ENCODE data around the gene RNF148.
A peak's percentile ranks its signal among the peaks of the same experiment; 100 is the strongest.

The RNF148 gene, protein sequence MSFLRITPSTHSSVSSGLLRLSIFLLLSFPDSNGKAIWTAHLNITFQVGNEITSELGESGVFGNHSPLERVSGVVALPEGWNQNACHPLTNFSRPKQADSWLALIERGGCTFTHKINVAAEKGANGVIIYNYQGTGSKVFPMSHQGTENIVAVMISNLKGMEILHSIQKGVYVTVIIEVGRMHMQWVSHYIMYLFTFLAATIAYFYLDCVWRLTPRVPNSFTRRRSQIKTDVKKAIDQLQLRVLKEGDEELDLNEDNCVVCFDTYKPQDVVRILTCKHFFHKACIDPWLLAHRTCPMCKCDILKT

DNA sequence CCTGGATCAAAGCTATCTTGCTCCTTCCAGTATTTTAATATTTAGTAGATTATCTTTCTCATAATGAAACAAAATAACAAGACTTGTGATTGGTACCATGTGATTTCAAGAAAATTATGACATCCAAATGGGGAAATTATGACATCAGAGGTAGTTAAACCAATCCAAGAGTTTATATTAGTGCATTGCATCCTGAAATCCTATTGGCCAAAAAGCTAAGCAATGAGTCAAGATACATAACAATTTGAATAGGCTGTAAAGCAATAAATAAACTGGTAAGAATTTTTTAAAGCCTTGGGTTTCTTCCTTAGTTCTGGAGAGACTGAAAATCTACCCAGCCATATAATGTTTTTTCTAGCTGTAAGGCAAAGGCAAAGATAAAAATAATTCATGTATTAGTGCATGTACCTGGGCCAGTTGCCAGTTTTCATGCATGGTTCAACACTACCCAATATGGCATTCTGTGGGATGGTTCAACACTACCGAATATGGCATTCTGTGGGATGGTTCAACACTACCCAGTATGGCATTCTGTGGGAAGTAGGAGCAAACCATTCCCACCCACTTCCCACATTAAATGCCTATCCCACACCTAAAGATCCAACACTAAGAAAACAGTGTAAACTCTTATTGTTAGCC lies at the start of gene RNF148:
TSS of gene RNF148 (minus strand) at position 51 of the 639 bp plus-strand sequence. CDS start 172 bp downstream, outside the sequence.
- no peak for DNase-seq

DNA sequence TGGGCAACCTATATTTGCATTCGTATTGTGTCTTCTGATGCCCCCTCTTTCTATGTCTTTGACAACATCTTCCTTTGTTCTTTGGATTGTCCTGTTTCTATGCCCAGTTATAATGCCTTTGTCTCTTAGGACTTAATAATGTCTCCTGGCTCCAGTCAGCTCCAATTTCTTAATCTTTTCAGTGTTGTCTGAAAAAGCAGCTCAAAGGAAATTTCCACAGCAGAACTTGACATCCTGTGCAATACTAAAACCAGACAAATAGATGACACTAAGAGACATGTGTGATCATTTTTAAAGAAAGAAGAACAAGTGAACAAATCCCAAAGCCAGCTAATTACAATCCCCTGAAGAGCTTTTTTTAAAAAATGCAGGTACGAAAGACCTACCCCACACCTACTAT lies 47.7 kb upstream of the RNF148 start:
- no peak for DNase-seq

DNA sequence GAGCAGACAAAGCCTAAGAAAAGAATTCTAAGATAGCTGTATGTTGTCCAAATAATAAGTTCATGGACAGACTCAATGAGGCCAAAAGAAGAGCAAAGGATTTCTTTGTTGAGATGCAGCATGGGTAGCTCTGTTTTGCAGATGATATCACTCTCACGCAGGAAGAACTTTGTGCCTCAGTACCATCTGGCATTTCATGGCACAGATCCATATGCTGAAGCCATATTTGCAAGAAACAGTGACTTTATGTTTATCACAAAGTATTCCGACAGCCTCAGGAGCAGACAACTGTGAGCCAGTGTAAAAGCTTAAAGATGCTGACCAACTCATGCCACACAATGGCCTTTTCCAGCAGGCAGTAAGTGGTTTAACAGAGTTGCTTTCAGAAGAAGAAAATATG lies 45.5 kb upstream of the RNF148 start:
- DNase-seq, result peak; percentile 41

DNA sequence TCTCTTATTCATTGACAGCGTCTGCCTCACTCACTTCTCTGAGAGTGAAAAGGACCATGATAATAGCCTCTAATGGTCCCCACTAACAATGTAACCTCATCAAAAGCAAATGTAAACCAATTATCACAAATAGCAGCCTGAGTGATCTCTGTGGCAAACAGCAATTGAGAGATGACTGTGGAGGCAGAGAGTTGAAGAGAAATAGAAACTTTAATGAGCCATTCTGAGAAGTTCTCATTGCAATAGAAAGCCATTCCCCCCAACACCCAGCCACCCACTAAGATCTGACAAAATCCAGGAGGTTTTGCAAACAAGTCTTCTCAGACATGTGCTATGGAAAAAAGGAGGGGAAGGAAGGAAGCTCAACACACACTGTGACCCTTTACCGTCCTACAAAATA lies 44.2 kb upstream of the RNF148 start:
- DNase-seq, result no peak

DNA sequence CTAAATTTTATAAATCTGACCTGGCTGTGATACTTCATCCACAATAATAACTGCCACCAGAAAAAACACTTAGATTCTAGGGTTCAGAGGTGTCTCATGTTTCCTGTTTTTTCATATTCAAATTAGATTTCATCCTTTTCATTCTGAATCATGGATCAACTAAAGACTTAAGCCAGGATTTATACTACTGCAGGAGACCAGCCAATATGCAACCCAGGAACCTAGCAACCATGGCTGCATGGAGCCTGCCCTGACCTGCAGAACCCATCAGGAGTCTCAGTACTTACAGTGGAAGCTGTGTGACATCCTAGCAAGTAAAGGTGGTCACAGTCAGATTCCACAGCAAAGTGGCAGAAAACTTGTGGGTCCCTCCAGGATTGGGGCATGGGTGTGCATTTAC lies 40.5 kb upstream of the RNF148 start:
- DNase-seq, result no peak

DNA sequence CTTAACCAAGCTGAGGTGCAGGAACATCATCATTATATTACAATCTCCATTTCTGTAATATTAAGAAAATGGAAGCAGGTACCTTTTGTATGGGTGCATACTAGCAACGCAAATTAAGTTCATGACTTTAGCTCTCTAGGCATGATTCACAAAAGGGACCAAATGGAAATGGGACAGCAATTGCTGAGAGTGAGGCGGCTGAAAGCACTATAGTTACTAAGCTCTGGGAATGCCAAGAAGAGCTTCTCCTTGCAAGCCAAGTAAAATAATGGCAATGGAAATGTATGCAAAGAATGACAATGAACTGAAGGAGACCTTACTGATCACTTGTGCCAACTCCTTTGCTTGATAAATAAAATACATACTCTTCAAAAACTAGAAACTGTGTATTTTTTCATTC lies 36.2 kb upstream of the RNF148 start:
- DNase-seq, result no peak

DNA sequence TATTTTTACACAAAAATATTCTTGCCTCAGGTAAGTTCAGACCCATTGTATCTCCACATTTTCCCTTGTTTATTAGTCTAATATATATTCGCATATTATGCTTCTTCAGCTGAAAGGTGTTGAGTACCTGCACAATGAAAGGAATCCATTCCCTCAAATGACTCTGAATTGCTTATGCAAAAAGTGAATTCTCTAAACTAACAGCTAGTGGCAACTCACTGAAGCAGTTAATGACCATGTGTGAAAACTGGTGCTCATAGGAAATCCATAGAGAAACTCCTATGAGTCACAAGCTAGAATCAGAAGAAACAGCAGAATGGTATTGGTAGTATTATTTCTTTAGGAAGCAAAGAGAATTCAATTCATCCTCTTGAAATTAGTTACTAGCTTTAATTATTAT lies 33.5 kb upstream of the RNF148 start:
- DNase-seq, result no peak

DNA sequence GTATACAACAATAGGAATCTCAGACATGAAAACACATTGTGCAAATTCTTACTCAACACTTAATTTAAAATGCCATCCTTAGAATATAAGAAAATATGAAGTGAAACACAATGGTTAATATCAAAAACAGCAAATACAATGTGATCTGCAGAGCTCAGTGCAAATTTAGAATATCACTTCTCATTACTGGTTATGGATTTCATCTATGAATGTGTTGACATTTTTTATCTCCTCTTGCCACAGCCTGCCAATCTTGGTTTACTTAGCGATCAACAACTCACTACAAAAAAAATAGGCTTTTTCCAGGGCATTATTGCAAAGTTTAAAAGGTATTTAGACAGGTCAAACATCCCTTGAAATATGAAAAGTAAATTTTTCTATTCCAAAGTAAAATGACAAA lies 25.0 kb upstream of the RNF148 start:
- no peak for DNase-seq

DNA sequence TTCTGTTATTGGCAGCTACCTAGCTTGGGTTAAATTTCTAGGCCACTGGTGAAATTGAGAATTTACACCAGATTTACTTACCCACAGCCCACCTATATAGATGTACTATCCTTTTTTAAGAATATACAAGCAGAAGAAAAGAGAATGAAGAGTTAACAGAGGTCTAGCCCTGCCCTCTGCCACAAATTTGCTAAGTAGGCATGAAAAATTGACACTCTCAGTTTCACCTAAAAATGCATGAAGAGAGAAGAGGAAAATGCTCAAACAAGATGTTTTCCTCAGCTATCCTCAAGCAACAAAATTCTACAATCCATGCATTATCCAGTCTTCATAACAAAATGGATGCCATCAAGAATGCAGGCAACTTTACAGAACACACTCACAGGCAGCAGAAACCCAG lies 24.6 kb upstream of the RNF148 start:
- no peak for DNase-seq

DNA sequence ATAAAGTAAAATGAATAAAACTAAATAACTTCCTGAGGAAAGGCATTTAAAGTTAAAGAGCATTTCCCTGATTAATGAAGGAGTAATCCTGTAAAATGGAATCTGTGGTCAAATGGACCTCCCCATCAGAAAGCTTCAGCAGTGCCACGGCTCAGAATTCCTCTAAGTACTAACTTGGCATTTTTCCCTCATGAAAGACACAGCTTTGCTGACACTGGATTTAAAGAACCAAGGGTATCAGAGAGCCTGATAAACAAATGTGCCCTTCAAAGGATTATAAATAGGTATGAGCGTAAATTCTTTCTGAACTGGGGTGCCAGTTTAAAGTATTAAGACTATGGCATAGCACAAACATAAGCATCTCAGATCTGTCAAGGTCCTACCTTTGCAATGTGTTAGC lies 24.2 kb upstream of the RNF148 start:
- DNase-seq, result no peak

DNA sequence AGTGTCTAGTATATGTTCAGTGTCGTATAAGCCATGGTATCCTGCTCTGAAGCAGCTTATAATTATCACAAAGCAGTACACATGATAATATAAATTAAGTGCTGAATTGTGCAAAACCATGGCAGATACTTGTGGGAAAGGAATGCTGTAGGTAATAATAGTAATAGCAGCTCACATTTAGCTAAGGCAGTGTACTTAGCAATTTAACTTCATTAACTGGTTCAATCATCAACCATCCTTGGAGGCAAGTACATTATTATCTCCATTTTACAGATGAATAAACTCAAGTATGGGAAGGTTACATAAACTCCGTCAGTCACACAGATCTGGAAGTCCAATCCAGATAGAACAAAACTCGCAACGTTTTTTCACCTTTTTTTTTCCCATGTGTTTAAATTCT lies 21.6 kb upstream of the RNF148 start:
- DNase-seq, result no peak

DNA sequence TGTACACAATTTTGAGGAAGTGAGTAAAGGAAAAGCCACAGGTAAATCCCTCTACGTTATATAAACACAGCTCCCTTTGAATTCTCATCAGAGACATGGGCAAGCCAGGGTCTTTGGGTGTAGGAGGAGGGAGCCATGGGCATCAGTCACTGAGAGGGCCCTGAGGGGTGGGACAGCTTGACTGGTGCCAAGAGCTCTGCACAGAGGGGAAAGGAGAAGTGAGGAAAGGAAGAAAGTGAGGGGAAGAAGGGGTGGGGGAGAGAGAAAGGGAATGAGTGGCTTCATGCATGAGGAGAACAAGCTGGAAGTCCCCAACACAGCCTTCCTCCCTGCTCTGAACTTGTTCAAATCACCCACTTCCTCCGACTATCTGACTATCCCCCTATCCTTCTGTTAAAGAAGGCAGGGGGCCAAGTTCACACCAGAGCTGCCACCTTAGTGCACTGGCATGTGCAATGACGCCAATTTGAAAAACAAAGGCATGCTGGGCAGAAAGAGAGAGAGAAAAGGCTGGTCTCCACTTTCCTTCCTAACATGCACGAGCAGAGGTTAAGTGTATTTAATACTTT lies 16.4 kb upstream of the RNF148 start:
- no peak for DNase-seq

DNA sequence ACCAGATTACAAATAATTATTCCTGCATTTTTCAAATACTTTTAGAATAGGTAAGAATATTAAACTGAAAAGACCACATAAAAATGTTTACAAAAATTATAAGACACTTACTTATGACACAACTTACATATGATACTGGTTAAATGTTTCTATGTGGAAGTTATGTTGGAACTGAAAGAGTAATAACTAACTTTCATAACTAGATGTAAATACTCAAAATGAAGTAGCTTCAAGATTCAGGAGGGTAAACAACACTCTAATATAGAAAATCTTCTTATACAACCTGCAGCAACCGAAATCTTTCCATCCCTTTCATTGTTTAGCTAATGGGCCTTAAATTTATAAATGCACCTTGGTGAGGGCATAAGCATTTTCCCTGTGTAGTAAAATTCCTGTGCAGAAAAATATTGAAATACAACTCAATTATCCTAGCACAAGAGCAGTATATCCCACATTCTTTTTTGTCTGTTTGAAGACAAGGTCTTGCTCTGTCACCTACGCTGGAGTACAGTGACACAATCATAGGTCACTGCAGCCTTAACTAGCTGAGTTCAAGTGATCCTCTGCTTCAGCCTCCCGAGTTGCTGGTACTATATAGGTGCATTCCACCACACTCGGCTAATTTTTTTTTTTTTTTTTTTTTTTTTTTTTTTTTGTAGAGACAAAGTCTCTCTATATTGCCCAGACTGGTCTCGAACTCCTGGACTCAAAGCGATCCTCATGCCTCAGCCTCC lies 14.8 kb upstream of the RNF148 start:
- DNase-seq, result no peak

DNA sequence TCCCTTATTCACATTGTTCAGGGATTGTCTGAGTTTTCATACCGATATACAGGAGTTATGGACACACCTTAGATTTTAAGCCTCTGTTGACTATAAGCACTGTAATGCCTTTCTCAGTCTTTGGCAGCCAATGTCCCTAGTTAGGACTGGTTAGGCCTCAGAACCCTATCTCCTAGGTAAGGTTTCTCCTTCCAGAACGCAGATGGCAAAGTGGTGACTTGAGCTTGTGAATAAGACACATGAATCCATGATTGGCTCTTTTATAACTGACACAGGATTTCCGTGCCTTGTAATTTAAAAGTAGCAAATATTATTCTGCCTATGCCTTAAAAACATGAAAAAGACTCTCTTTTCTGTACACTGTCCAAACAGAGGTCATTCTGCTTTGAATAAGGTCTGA lies 12.5 kb upstream of the RNF148 start:
- no peak for DNase-seq

DNA sequence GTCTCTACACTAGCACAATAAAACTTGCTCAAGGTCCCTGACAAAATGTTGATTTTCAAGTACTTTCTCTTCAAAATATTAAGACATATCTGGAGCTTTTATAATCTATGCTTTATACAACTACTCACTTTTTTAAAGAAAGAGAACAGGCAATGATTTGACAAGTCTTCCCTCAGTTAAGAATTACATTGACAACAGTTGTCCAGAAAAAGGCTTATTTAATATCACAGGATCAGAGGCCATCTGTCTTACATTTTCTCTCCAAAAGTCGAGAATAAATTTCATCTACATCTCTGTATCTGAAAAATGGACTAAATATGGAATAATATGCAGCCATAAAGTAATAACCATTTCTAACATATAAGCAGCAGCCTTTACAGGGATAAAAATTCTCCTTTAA lies 8.2 kb upstream of the RNF148 start:
- DNase-seq, result no peak

DNA sequence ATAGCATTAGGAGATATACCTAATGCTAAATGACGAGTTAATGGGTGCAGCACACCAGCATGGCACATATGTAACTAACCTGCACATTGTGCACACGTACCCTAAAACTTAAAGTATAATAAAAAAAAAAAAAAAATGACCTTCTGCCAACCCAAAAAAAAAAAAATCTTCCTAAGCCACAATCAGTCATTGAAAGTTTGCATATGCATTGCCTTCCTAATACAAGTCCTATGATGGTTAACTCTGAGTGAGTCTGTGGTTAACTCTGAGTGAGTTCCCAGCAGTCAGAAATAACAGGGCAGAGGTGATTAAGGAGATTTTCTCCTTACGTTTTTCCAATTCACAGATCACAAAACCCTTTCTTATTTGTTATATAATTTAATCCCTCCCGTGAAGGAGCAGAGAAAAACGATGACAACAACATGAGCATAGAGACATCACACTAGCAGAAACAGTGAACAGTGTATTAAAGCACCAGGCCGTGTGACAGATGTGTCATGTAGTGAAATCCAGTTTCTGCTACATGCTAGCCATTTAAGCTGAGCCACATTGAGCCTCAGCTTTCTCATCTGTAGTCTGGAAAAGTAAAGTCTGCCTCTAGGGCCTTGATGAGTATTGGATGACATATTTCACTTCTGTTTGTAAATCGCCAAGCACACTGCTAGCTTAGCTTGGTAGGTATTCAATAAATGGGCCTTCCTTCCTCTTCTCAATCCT lies 7.4 kb upstream of the RNF148 start:
- no peak for DNase-seq

DNA sequence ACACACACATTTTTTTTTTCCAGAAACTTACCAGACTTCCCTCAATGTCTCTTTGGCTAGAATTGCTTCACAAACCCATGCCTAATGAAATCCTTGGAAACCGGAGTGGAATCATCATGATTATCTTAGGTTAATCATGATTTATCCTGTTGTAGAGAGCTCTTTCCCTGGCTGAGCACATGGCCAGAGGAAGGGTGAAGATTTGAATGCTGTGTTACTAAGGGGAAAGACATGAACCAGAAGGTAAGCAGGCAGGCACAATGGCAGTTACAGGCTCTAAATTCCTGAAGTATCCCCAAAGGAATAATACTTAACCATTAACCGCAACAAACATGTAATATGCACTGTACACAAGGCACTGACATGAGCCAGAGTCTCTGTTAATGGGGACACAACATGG lies 4.1 kb upstream of the RNF148 start:
- no peak for DNase-seq

DNA sequence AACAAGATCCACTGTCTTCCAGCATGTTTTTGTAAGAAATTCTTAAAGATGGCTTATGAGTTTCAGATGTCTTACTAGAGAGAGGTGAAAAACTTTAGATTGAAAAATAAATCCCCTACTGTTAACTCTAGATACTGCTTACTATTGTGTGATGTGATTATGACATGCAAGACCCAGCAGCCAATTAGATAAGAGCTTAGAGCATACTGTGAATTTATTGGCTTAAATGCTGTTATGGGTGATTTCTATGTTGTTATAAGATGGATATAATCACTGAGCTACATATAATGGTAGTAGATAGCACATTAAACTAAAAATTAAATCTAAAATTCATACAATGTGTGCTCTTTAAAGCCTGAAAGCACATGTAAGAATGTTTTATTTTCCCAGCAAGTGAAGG lies 3.7 kb downstream of the RNF148 start, which contains the start of gene RNF133:
TSS of gene RNF133 (minus strand) at position 101 of the 400 bp plus-strand sequence. CDS start 199 bp downstream, outside the sequence.
- no peak for DNase-seq

DNA sequence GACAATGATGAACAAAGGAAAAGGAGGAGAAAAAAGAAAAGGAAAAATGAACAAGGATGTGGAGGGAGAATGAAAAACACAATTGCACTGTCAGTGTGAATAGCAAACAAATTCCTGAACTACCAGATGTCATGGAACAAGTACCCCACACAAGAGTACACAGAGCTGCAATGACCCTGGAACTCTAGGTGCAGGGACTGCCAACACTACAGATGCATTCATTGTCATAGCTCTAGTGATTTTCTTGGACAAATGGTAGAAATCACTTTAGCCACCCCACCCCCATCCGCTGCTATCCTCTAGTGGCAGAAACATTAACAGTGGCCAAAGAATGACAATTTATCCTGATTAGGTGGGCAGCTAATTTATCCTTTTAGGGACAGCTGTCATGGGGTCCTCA lies 6.9 kb downstream of the RNF148 start:
- no peak for DNase-seq

DNA sequence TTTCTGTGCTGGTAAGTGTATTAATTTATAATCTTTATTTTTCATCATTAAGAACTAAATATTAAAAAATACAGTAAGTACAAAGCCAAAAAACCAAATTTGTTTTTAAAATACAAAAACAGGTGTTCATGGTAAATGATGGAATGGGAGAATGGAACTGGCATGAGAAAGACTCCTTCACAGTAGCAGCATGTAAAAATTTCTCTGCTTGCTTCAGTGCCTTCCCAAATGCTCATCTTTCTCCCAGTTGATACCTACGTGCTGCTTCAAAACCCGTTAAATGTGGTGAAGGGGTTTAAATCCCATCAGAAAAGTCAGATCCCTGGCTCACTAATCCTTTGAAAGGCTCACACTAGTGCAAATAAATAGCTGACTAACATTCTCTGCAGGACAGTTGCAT lies 8.0 kb downstream of the RNF148 start:
- DNase-seq, result peak; percentile 24

DNA sequence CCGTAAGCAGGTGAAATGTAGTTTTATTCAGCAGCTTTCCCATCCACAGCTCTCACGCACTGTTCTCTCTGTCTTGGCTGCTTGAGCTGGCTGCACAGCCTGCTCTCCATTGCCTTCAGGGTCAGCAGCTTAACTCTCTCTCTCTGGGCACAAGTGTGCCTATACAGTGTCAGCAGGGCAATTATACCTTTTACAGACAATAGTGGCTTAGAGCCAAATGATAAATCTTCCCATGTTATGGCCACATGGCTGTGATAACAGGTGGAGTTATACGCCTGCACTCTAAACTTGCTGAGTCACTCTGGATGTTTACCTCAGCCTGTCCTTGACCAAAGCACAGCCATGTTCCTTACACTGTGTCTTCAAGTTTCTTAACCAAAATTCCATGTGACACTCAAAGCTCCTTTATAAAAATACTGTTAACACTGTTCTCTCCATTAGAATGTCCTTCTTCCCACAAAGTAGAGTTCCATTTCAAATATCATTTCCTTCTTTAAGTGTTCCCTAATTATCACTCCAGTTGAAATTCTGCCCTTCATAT lies 9.9 kb downstream of the RNF148 start:
- no peak for DNase-seq

DNA sequence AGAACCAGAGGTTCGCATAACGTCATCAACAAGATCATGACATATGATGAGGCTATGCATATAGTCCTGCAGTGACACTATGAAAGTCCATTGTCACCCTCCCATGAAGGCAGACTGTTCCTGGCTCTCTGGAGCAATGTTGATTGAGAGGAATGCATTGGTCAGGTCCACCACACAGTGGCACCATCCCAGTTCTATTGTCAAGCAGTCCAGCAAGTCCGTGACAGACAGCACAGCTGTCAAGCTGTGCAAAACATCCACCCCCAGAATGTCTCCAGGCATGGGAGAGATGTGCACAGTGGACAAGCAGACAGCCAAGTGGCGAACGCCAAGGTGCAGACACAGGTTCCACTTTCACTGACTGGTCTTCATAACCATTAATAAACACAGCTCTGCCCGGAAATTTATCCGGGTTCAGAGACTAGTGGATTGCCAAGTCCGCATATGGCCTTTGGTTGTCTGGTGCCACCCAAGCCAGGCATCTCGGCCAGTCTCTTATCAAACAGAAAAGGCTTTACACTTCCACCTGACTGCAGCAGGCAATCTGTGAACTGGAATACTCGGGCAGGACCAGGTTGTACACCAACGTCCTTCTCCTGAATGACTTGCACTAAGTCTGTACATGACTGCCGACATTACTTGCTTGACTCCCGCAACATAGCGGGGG lies 11.0 kb downstream of the RNF148 start:
- DNase-seq, result no peak
